MM.1S (cell line): ENCODE measurements around the gene ELOVL2.

Experiments
- EZH2 ChIP-seq: fragments of 300-600 bp; sonication (generic); optimal IDR thresholded peaks from 2 replicates; pipeline ENCODE3; 2017; ENCODE audit warnings: low read depth, mild to moderate bottlenecking, antibody characterized with exemption, low read length, mixed read lengths
- TF ChIP-seq, protein P1 (sequence below): fragments of 300-600 bp; sonication (generic); IDR thresholded peaks from 2 replicates; pipeline ENCODE4 v1.5.1; 2016; ENCODE audit warnings: antibody characterized with exemption, low read length, mixed read lengths

DNA sequence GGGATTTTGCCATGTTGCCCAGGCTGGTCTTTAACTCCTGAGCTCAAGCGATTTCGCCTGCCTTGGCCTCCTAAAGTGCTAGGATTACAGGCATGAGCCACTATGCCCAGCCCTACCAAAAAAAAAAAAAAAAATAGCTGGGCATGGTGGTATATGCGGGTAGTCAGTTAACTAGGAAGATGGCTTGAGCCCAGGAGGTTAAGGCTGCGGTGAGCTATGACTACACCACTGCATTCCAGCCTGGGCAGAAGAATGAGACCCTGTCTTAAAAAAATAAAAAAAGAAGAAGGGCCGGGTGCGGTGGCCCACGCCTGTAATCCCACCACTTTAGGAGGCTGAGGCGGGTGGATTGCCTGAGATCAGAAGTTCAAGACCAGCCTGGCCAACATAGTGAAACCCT lies 50.2 kb downstream of the ELOVL2 start:
- TF ChIP-seq, protein P1, sequence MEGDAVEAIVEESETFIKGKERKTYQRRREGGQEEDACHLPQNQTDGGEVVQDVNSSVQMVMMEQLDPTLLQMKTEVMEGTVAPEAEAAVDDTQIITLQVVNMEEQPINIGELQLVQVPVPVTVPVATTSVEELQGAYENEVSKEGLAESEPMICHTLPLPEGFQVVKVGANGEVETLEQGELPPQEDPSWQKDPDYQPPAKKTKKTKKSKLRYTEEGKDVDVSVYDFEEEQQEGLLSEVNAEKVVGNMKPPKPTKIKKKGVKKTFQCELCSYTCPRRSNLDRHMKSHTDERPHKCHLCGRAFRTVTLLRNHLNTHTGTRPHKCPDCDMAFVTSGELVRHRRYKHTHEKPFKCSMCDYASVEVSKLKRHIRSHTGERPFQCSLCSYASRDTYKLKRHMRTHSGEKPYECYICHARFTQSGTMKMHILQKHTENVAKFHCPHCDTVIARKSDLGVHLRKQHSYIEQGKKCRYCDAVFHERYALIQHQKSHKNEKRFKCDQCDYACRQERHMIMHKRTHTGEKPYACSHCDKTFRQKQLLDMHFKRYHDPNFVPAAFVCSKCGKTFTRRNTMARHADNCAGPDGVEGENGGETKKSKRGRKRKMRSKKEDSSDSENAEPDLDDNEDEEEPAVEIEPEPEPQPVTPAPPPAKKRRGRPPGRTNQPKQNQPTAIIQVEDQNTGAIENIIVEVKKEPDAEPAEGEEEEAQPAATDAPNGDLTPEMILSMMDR = no peak
- TF ChIP-seq EZH2 = no peak
